ENCODE measurements around the gene CC2D2A.

CC2D2A gene

GRCh38 chr4:15469402-15470127, at the start of gene CC2D2A:
Gene CC2D2A, plus strand, starts transcription at chr4:15469882. Its CDS starts 6,051 bp downstream, at chr4:15475933.
- DNase-seq: no peak

- DNase-seq: no peak
Measured at GRCh38 chr4:15420642-15421041, 49.0 kb upstream of the CC2D2A start.

- DNase-seq: no peak
Measured at GRCh38 chr4:15423285-15423711, 46.4 kb upstream of the CC2D2A start.

DNA sequence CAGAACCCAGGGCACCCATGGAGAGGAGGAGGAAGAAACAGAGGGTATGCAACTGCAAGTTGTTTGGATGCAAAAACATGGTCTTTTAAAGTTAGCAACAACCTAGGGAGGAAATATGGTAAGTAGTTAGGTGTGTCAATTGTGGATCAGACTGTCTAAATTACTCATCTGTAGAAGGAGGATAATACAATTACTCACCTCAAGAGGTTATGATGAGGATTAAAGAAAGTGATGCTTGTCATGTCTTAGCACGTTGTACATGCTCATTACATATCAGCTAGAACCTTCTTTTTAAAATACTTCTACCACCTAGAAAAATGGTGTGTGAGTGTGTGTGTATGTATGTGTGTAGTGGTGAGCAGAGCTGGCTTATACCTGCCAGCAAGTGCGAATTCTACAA, 44.2 kb upstream of the CC2D2A start:
- DNase-seq: no peak

DNA sequence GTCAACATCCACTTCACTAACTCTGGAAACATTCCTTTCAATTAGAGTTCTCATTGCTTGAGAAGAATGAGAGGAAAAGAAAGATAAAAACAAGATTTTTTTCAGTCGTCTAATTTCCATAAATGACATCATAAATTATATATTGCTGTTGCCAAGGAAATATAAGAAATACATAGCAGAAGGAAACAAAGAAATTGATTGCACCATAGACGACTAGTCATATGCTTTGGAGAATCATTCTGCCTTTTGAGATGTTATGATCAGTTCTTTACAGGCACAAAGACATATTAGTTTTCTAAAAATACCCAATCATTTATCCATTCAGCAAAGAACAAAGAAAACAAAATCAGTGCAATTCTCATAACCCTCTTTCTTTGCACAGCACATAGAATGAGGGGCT, 42.5 kb upstream of the CC2D2A start:
- DNase-seq: no peak

GRCh38 chr4:15427701-15428100, 42.0 kb upstream of the CC2D2A start, which contains the start of gene C1QTNF7:
Gene C1QTNF7, plus strand, starts transcription at chr4:15428033. Its CDS starts 7,711 bp downstream, at chr4:15435744.
- DNase-seq: no peak

GRCh38 chr4:15428611-15429010, 41.1 kb upstream of the CC2D2A start:
- DNase-seq: no peak

DNA sequence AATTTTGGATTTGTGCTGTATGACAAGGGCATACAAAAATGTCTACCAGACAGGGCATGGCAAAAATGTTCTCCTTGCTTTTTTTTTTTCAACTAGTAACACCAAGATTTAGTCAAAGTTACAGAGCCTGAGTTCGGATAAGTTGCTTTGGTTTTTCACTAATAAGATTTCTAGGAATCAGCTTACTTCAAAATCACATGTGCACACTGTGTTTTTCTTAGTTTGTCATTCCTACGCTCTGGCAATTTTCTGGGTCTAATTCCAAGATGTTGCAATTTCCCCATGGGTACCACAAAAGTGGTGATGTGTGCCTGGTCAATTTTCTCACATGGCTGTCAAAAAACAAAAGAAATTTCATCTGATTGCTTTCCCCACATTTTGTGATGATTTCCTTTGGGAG, 35.6 kb upstream of the CC2D2A start:
- no peak for DNase-seq

- no peak for DNase-seq
Measured at GRCh38 chr4:15434676-15435075, 35.0 kb upstream of the CC2D2A start.

DNA sequence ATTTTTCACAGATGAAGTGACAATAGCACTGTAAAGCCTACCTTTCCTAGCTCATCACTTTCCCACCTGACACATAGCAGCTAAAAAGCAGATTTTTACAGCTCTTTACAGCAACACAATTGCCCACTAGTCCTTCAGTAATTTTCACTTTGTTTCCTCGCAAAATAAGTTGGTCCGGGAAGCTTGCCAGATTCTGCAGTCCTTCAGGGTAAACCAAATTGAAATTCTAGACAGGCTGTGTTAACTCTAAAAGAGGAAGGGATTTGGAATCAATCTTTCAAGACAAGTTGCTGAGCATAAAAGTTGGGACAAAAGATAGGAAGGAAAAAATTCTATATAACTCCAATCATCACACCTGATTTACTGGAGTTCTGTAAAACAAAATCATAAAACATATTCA, 33.2 kb upstream of the CC2D2A start:
- no peak for DNase-seq

DNA sequence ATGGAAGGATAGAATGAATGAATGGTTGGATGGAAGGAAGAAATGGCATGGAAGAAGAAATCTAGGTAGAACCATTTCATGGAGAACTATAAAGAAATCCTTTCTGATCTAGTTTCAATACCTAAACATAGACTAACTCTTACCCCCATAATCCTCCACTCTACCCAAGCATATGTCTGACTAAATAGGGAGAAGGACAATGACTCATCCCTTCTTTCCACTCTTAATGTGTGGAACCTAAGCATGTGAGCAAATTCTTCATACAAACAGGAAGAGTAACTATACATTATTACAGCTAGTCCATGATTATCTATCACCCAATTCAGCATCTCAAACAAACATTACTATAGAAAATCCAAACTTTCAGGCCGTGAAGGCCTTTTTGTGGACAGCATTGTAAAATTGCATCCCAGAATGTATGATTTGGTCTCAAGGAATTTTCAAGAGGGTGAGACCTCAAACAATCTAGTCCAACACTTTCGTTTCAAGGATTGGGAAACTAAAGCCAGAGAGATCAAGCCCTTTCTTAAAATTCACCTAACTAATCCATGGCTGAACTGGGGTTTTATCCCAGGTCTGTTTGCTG, 30.6 kb upstream of the CC2D2A start:
- no peak for DNase-seq

GRCh38 chr4:15443371-15444160, 26.1 kb upstream of the CC2D2A start:
- DNase-seq: no peak

- no peak for DNase-seq
Measured at GRCh38 chr4:15444276-15444675, 25.4 kb upstream of the CC2D2A start.

- no peak for DNase-seq
Measured at GRCh38 chr4:15444879-15445547, 24.7 kb upstream of the CC2D2A start.

DNA sequence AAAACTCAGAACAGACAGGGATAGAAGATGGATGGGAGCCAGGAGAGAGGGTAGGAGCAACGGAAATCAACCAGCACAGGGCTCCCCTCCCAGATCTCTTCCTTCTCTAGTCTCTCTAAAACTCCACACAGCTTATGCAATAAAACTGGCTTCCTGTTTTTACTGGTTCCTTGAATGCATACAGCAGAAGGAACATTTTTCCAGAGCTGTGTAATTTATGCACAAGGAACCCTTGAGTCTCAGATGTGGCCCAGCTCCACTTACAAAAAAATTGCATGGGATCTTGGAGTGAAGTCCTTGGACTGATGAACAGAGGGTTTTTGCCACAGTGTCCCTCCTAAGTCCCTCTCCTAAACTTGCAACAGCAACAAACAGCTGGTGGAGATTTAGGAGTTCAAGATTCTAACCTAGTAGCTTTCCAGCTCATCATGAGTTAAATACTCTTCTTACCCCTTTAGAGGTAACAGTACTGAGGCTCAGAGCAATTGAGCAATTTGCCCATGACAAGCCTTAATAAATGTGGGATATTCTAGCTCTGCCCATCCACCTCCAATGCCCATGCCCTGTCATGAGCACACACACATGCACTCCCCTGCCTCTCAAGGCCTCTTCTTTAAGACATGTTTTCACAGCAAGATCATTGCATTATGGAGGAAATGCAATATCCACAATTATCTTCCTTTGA, 18.4 kb upstream of the CC2D2A start:
- no peak for DNase-seq

DNA sequence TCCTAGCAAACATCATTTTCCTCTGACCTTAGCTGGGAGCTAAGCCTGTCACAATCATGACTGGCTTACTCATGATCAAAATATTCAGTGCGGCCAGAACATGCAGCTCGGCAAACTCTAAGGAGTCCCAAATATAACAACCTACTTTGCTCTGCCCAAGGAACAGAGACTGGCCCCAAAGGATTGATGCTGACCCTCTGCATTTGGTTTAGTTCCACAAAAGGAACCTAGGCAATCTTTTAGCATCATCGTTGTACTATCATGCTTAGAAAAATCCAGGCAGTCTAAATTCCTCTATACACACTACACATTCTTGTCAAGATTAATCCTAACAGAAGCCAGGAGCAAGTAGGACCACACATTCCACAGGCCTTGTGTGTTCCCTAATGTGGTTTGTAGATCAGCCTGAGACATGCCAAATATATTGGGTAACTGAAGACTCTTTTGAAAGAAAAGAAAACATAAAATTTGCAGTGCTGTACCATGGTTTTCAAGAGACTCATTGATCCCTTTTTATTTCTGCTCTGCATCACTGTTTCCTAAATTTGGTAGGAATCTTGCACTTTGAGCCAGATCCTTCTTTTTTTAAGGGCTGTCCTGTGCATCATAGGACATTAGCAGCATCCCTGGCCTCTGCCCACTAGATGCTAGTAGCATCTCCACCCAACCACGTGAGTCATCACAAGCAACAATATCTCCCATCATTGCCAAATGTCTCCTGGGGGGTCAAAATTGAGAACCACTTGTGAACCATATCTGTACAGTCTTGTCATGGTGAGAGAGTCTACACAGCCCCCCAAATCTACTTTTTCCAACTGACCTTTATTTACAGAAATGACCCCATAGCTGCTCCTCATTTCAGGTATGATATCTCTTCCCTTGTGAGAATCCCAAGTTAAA, 17.6 kb upstream of the CC2D2A start:
- DNase-seq: no peak

DNA sequence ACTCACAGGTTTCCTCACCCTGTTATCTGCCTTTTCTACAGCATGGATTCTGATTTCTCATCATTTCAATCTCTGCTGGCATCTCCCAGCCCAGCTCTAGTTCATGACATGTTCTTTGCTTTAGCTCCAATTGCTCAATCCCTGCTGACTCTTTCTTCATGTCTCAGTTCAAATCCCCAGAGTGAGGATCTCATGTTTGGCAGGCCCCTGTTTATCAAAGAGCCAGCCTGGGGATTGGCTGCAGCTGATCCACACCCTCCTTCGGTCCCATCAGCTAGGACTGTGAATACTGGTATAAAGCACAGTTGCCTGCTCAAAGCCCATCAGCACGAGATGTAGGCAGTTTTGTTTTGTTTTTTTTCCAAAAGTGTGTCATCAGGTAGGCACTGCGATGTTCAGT, 14.4 kb upstream of the CC2D2A start:
- no peak for DNase-seq

GRCh38 chr4:15457406-15458201, 12.1 kb upstream of the CC2D2A start:
- peak in 1 of 2 donors; percentile 51 for DNase-seq

GRCh38 chr4:15458616-15459015, 11.1 kb upstream of the CC2D2A start:
- no peak for DNase-seq

GRCh38 chr4:15459706-15460105, 10.0 kb upstream of the CC2D2A start:
- no peak for DNase-seq

DNA sequence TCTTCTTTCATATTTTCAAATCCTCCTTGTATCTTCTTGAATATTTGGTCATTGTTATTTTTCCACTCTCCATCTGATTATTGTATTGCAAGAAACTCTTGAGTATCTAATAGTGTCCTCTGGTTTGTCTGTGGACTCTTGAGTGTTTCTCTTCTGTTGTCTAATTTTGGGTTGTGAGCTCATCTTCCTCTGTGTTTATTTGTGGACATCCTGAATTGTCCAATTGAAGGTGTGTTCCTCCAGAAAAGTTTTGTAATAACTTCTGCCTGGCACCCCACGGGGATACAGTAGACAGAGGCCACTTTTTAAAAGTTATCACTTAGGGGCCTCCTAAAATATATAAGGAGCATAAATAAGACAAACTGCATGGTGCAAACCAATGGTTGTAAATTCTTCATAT, 3.1 kb upstream of the CC2D2A start:
- DNase-seq: no peak
